Endodermal cell (in vitro differentiated cells): ENCODE results near the gene CEP85. TPM values are rescaled to one million over a fixed set of nuclear protein-coding genes. Genes with fewer than 3 reads are reported as not detected.

Experiments used
- DNase-seq: peaks from one replicate; pipeline ENCODE4 v3.0.0-alpha.2; 2017
- H3K27ac ChIP-seq: 2 replicates; pipeline ENCODE4 v1.5.1; 2013; ENCODE audit warnings: mild to moderate bottlenecking, low read depth, low read length, moderate library complexity
- H3K27me3 ChIP-seq: 2 replicates; pipeline ENCODE4 v1.6.1; 2013; ENCODE audit warnings: mild to moderate bottlenecking, low read length, moderate library complexity; ENCODE audit not compliant: insufficient read depth, control insufficient read depth, poor library complexity, severe bottlenecking
- H3K36me3 ChIP-seq: 2 replicates; pipeline ENCODE4 v1.7.0; 2013; ENCODE audit warnings: mild to moderate bottlenecking, low read length, moderate library complexity; ENCODE audit not compliant: control insufficient read depth, insufficient read depth
- H3K4me1 ChIP-seq: one replicate; pipeline ENCODE4 v1.7.0; 2013; ENCODE audit warnings: low read length; ENCODE audit not compliant: control insufficient read depth, insufficient read depth
- H3K4me3 ChIP-seq: 2 replicates; pipeline ENCODE4 v1.5.1; 2013; ENCODE audit warnings: mild to moderate bottlenecking, low read length, moderate library complexity
- H3K9ac ChIP-seq: 2 replicates; pipeline ENCODE4 v1.6.1; 2013; ENCODE audit warnings: mild to moderate bottlenecking, low read length, moderate library complexity; ENCODE audit not compliant: poor library complexity, severe bottlenecking; ENCODE audit errors: extremely low read depth
- H3K9me3 ChIP-seq: 2 replicates; pipeline ENCODE4 v1.6.1; 2013; ENCODE audit warnings: mild to moderate bottlenecking, low read length, moderate library complexity; ENCODE audit not compliant: control insufficient read depth
- H3K27ac Mint-ChIP-seq: 2 replicates; pipeline ENCODE4 v1.8.0; 2020; ENCODE audit warnings: mixed read lengths
- H3K27me3 Mint-ChIP-seq: 2 replicates; pipeline ENCODE4 v1.8.0; 2021; ENCODE audit warnings: mild to moderate bottlenecking, mixed read lengths; ENCODE audit not compliant: insufficient read depth
- H3K36me3 Mint-ChIP-seq: 2 replicates; pipeline ENCODE4 v1.8.0; 2020; ENCODE audit warnings: low read depth, mixed read lengths
- H3K4me1 Mint-ChIP-seq: 2 replicates; pipeline ENCODE4 v1.8.0; 2020; ENCODE audit warnings: mixed read lengths
- H3K4me3 Mint-ChIP-seq: 2 replicates; pipeline ENCODE4 v1.8.0; 2020; ENCODE audit warnings: mild to moderate bottlenecking, moderate library complexity, mixed read lengths
- H3K9me3 Mint-ChIP-seq: 2 replicates; pipeline ENCODE4 v1.8.0; 2020; ENCODE audit warnings: mild to moderate bottlenecking, mixed read lengths
- WGBS, 2 experiments: methylation state at CpG; one replicate each; pipeline versions ENCODE4 v1.1.5 to v1.1.7; 2013; ENCODE audit warnings: missing lambda C conversion rate in 2 of 2, mixed read lengths in 1 of 2; ENCODE audit not compliant: insufficient coverage in 1 of 2, insufficient read length in 1 of 2; 5-methylcytosine and 5-hydroxymethylcytosine counted together
- total RNA-seq, 2 donors: library from RNA; stranded (reverse); fragmentation: NEBNext Ultra II Directional in 1 of 2; extraction: Animal tissue kit (Norgen Biotek cat#: 25700) in 1 of 2; gene quantifications; 2 replicates in 1 of 2; 3 replicates in 1 of 2; pipeline ENCODE4 v1.2.1, GENCODE V29; 2021
- TF ChIP-seq, protein P1 (sequence below): fragments of 200-600 bp; sonication (generic); conservative IDR thresholded peaks from 2 replicates; pipeline ENCODE4 v1.5.0; 2021; ENCODE audit warnings: antibody characterized with exemption, mild to moderate bottlenecking

The CEP85 gene
- total RNA-seq, 2 donors from 2014 or later, result 25.6 to 43.6 TPM

DNA sequence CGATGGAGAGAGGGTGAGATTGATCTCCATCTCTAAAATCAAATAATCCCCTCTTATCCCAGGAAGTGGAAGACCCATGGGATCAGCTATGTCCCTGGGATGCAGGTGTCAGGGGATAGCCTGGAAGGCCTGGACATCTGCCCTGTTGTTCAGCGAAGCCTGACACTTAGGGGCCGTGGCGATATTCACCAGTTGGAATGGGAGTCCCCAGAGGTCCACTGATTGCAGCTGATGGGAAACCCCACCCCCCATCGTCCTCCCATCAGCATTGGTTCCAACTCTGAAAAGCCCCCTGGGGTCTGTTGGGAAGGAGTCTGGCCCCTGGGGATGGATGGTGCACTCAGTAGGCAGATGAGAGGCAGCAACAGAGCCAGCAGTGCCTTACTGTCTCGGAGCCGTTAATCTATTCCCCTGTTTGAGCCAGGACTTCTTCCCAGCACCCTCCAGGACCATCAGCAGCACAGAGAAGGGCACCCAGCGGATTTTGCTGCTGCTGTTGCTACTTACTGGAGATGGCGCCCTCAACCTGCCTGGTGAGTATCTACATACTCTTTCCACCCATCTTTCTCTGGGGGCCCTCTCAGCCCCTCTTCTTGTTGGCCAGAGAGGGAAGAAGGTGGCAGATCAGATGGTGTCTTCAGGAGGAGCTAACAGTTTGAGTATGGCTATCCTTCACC is 30.2 kb upstream of the CEP85 start:
- H3K4me3 ChIP-seq, result no peak overlapping the region
- Mint-ChIP-seq H3K4me3 (no peak overlapping the region), H3K27me3 (peaks cover 9% of the 10 kb centered on the region), H3K4me1 (peaks cover 11% of the 10 kb centered on the region), H3K9me3 (no peaks in the 10 kb centered on the region), H3K36me3 (no peaks in the 10 kb centered on the region), H3K27ac (no peak overlapping the region)
- TF ChIP-seq, protein P1, sequence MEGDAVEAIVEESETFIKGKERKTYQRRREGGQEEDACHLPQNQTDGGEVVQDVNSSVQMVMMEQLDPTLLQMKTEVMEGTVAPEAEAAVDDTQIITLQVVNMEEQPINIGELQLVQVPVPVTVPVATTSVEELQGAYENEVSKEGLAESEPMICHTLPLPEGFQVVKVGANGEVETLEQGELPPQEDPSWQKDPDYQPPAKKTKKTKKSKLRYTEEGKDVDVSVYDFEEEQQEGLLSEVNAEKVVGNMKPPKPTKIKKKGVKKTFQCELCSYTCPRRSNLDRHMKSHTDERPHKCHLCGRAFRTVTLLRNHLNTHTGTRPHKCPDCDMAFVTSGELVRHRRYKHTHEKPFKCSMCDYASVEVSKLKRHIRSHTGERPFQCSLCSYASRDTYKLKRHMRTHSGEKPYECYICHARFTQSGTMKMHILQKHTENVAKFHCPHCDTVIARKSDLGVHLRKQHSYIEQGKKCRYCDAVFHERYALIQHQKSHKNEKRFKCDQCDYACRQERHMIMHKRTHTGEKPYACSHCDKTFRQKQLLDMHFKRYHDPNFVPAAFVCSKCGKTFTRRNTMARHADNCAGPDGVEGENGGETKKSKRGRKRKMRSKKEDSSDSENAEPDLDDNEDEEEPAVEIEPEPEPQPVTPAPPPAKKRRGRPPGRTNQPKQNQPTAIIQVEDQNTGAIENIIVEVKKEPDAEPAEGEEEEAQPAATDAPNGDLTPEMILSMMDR, result peak; percentile 58
- WGBS, 2 experiments, result 73 to 76% methylated on average over 4 to 9 of the region's 9 CpGs
- peak; percentile 69 for DNase-seq
- no peaks in the 10 kb centered on the region for H3K36me3 ChIP-seq
- no peaks in the 10 kb centered on the region for H3K4me1 ChIP-seq
- no peak overlapping the region for H3K9ac ChIP-seq
- H3K27me3 ChIP-seq, result no peaks in the 10 kb centered on the region
- H3K9me3 ChIP-seq, result no peaks in the 10 kb centered on the region
- no peak overlapping the region for H3K27ac ChIP-seq

DNA sequence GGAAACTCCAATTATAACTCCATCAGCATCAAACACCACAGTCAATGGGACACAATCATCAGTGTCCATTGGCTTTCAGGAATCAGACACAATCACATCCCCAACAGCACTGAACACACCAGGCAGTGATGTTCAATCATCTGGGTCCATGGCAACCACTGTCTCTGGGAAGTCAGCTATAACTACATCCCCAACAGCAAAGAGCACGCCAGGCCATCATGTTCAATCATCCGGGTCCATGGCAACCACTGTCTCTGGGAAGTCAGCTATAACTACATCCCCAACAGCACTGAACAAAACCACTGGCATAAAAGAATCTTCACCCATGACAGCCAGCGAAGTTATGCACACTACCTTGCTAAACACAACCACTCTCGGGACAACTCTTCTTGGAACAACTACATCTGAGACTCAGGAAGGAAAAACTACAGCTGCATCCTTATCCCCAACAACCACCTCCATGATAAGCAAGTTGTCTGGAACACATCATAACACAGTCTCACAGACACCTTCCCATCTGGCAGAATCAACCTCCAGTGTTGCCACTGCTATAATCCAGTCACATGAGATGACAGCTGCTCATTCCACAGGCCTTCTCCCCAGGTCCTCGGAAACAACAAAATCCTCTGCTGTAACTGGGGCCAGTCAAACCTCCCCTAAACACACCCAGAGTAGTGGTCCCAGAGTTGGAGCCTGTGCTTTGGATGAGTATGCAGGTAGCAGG is 23.7 kb upstream of the CEP85 start:
- Histone ChIP-seq H3K4me3 (no peak overlapping the region), H3K9me3 (no peaks in the 10 kb centered on the region), H3K36me3 (no peaks in the 10 kb centered on the region), H3K27me3 (no peaks in the 10 kb centered on the region), H3K4me1 (no peaks in the 10 kb centered on the region), H3K9ac (no peak overlapping the region), H3K27ac (no peak overlapping the region)
- Mint-ChIP-seq H3K9me3 (no peaks in the 10 kb centered on the region), H3K27me3 (peaks cover 10% of the 10 kb centered on the region), H3K36me3 (no peaks in the 10 kb centered on the region), H3K4me1 (no peaks in the 10 kb centered on the region), H3K4me3 (no peak overlapping the region), H3K27ac (no peak overlapping the region)
- TF ChIP-seq, protein P1, result no peak
- WGBS, 2 experiments, result 90 to 100% methylated on average over 2 to 5 of the region's 5 CpGs
- DNase-seq, result no peak

DNA sequence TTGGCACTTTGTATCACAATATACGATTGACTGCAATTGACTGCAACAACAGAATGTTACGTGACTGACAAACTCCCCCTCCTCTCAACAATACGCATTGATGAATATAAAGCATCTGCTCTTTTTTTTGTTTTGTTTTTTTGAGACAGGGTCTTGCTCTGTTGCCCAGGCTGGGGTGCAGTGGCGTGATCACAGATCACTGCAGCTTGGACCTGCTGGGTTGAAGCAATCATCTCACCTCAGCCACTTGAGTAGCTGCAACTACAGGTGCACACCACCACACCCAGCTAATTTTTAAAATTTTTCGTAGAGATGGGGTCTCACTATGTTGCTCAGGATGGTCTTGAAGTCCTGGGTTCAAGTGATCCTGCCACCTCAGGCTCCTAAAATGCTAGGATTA is 21.3 kb upstream of the CEP85 start:
- no peak overlapping the region for H3K27ac Mint-ChIP-seq
- Histone ChIP-seq H3K9ac (no peak overlapping the region), H3K36me3 (no peaks in the 10 kb centered on the region), H3K4me1 (no peaks in the 10 kb centered on the region), H3K27me3 (no peaks in the 10 kb centered on the region), H3K9me3 (no peaks in the 10 kb centered on the region), H3K27ac (no peak overlapping the region), H3K4me3 (no peak overlapping the region)
- TF ChIP-seq, protein P1, result no peak
- no peaks in the 10 kb centered on the region for H3K9me3 Mint-ChIP-seq
- no peak overlapping the region for H3K4me3 Mint-ChIP-seq
- no peaks in the 10 kb centered on the region for H3K36me3 Mint-ChIP-seq
- WGBS, 2 experiments, result 81 to 92% methylated on average over 3 to 5 of the region's 5 CpGs
- H3K4me1 Mint-ChIP-seq, result no peaks in the 10 kb centered on the region
- H3K27me3 Mint-ChIP-seq, result peaks cover 7% of the 10 kb centered on the region
- DNase-seq, result no peak
